Skeletal muscle cell (primary cell): ENCODE measurements around the gene REC8.

Experiments
- DNase-seq: peaks from one replicate; pipeline ENCODE4 v3.0.0-alpha.2; 2010; ENCODE audit warnings: low read depth
- H3K4me3 ChIP-seq: 2 replicates; pipeline ENCODE4 v1.5.1; 2011; ENCODE audit warnings: low read depth, mild to moderate bottlenecking, control low read depth, low read length, moderate library complexity

REC8 gene

GRCh38 chr14:24137529-24138395, 34.1 kb upstream of the REC8 start:
- DNase-seq = no peak
- no peak overlapping the region for H3K4me3 ChIP-seq

GRCh38 chr14:24138396-24139271, 33.2 kb upstream of the REC8 start:
- DNase-seq = no peak
- no peak overlapping the region for H3K4me3 ChIP-seq

GRCh38 chr14:24139272-24139934, 32.5 kb upstream of the REC8 start:
- H3K4me3 ChIP-seq = peak overlapping the region; percentile 81
- no peak for DNase-seq

- peak within 1 kb of the TSS; percentile 81 for H3K4me3 ChIP-seq
- DNase-seq = peak; percentile 98
Observed at GRCh38 chr14:24141097-24141880, 30.6 kb upstream of the REC8 start, which contains the start of gene EMC9. EMC9 (minus strand) TSS chr14:24141591; CDS start chr14:24141304, 287 bp downstream.

GRCh38 chr14:24143511-24143910, 28.4 kb upstream of the REC8 start:
- H3K4me3 ChIP-seq = no peak overlapping the region
- DNase-seq = no peak

- DNase-seq = no peak
- H3K4me3 ChIP-seq = no peak overlapping the region
Observed at GRCh38 chr14:24144451-24144850, 27.4 kb upstream of the REC8 start.

GRCh38 chr14:24145219-24145618, 26.7 kb upstream of the REC8 start:
- DNase-seq = no peak

GRCh38 chr14:24145690-24146452, 26.0 kb upstream of the REC8 start:
- DNase-seq = no peak

More at GRCh38 chr14:24145219-24145618, 26.7 kb upstream of the REC8 start:
- H3K4me3 ChIP-seq = peak overlapping the region; percentile 89

GRCh38 chr14:24146453-24146977, 25.4 kb upstream of the REC8 start, which contains the start of gene PSME2:
PSME2 (minus strand) TSS chr14:24146610; CDS start chr14:24146581, 29 bp downstream.
- peak within 1 kb of the TSS; percentile 89 for H3K4me3 ChIP-seq
- peak; percentile 94 for DNase-seq

More at GRCh38 chr14:24145690-24146452, 26.0 kb upstream of the REC8 start:
- peak overlapping the region; percentile 89 for H3K4me3 ChIP-seq

- peak; percentile 96 for DNase-seq
- H3K4me3 ChIP-seq = peak within 1 kb of the TSS; percentile 89
Observed at GRCh38 chr14:24146978-24147760, 24.7 kb upstream of the REC8 start, which contains the start of gene RNF31. RNF31 (plus strand) TSS chr14:24147498; CDS start chr14:24147699, 201 bp downstream.

- DNase-seq = no peak
- peak overlapping the region; percentile 89 for H3K4me3 ChIP-seq
Observed at GRCh38 chr14:24147761-24148428, 24.0 kb upstream of the REC8 start.

GRCh38 chr14:24149302-24149969, 22.4 kb upstream of the REC8 start:
- DNase-seq = no peak
- H3K4me3 ChIP-seq = no peak overlapping the region

- H3K4me3 ChIP-seq = no peak overlapping the region
- no peak for DNase-seq
Observed at GRCh38 chr14:24150061-24150460, 21.8 kb upstream of the REC8 start.

- no peak for DNase-seq
- no peak overlapping the region for H3K4me3 ChIP-seq
Observed at GRCh38 chr14:24150567-24150966, 21.3 kb upstream of the REC8 start.

- DNase-seq = no peak
- no peak overlapping the region for H3K4me3 ChIP-seq
Observed at GRCh38 chr14:24150993-24151392, 20.9 kb upstream of the REC8 start.
